ENCODE measurements around the gene MAPK11. TPM values are rescaled to one million over a fixed set of nuclear protein-coding genes. Genes with fewer than 3 reads are reported as not detected.

MAPK11 gene
- total and polyA plus RNA-seq, 9 of the 15 experiments (the other 6 are each of a cell fraction or from before 2014, with no cell fraction given), result 0.06 to 14.6 (median 5.3) TPM

- in situ Hi-C loops (cut with MboI), result no loop called here
- ATAC-seq (no peak), FAIRE-seq (no peak), DNase-seq (ENCODE audit: extremely low read depth in 1 of 4, low spot score in 3 of 4) (peak; percentile 23 to 48 (median 38))
- WGBS (ENCODE audit: insufficient coverage, low coverage, missing lambda C conversion rate), result 26% methylated on average over 7 of the region's 21 CpGs
- ChIA-PET CTCF (ENCODE audit: low intra/inter-chr PET ratio) (no interaction called here), POLR2A (interaction anchor here (0.6 to 2.5 kb wide), 3 partner anchors 12 to 34 kb away, joined by 3 to 11 read pairs (median 3); no protein-coding TSS in a partner anchor)
- Histone ChIP-seq H3K4me3 (peak overlapping the region; percentile 59), H3K79me2 (ENCODE audit: control insufficient read depth, insufficient read depth, low read length) (peaks cover 52% of the 10 kb centered on the region), H3K27ac (ENCODE audit: extremely low read depth, low read depth, low read length) (peak overlapping the region; percentile 62; the same call in 2 of the 3 replicates), H3K4me2 (ENCODE audit: insufficient read depth, low read length) (peak overlapping the region; percentile 61), H4K20me1 (replicated peaks; ENCODE audit: control insufficient read depth, insufficient read depth, low read length) (no peaks in the 10 kb centered on the region), H3K36me3 (ENCODE audit: control insufficient read depth, insufficient read depth, low read length) (no peaks in the 10 kb centered on the region), H3K27me3 (ENCODE audit: control insufficient read depth in 2 of 2, insufficient read depth in 2 of 2, low read length in 2 of 2) (no peaks in the 10 kb centered on the region), H3K9me3 (replicated peaks; ENCODE audit: control insufficient read depth, insufficient read depth, low read depth, low read length) (no peaks in the 10 kb centered on the region), H3K4me1 (replicated peaks in 1 of 2; ENCODE audit: control insufficient read depth in 2 of 2, insufficient read depth in 2 of 2, low read length in 2 of 2) (peaks cover 34 to 91% of the 10 kb centered on the region in 2 experiments), H3K9ac (ENCODE audit: insufficient read depth in 1 of 2, low read depth in 2 of 2, low read length in 2 of 2) (peak overlapping the region; percentile 75 to 91; a peak in 3 of 4 replicates), H2AFZ (ENCODE audit: low read depth, low read length) (no peak overlapping the region), H3K9me1 (ENCODE audit: control insufficient read depth, insufficient read depth, low read length) (no peaks in the 10 kb centered on the region)
- BruUV-seq (replicated peaks), result TSS peak; percentile 31
- intact Hi-C loops (cut with micrococcal nuclease), result no loop called here
- peak; percentile 39 for TF ChIP-seq VEZF1 (CRISPR knock-in tag; IDR thresholded peaks at IDR 0.05)
- TF ChIP-seq BRD4 (IDR thresholded peaks at IDR 0.05), result no peak
- no peak for TF ChIP-seq ZNF57 (CRISPR knock-in tag; IDR thresholded peaks at IDR 0.05)
- no peak for TF ChIP-seq ZBTB43 (CRISPR knock-in tag; IDR thresholded peaks at IDR 0.05)
- peak; percentile 33; the same call in 1 of the 2 replicates for TF ChIP-seq GABPA (tag; conservative IDR thresholded peaks at IDR 0.05; ENCODE audit: low read depth)
- TF ChIP-seq BRCA1 (IDR thresholded peaks at IDR 0.05), result no peak
- TF ChIP-seq BRCA1 (CRISPR knock-in tag; IDR thresholded peaks at IDR 0.05), result no peak
- no peak for TF ChIP-seq CHAMP1 (IDR thresholded peaks at IDR 0.05)
- TF ChIP-seq ZNF354B (CRISPR knock-in tag; IDR thresholded peaks at IDR 0.05), result no peak
- TF ChIP-seq MTA3 (IDR thresholded peaks at IDR 0.05; ENCODE audit: borderline replicate concordance), result no peak
- no peak for TF ChIP-seq CEBPZ (IDR thresholded peaks at IDR 0.05; ENCODE audit: borderline replicate concordance, low read depth, low read length)
- TF ChIP-seq MTA1 (IDR thresholded peaks at IDR 0.05; ENCODE audit: borderline replicate concordance), result no peak
- no peak for TF ChIP-seq SNIP1 (IDR thresholded peaks at IDR 0.05; ENCODE audit: low read depth)
- TF ChIP-seq DDX20 (tag; IDR thresholded peaks at IDR 0.05; ENCODE audit: low read depth), result no peak
Observed at GRCh38 chr22:50305923-50306566, 35.9 kb upstream of the MAPK11 start.

Data from K562 (cell line).